Neural crest cell (in vitro differentiated cells): ENCODE data around the gene MYO16. TPM values are rescaled to one million over a fixed set of nuclear protein-coding genes. Genes with fewer than 3 reads are reported as not detected.

Source experiments
- DNase-seq: peaks from one replicate; pipeline ENCODE4 v3.0.0; 2021; ENCODE audit warnings: low read depth, mixed read lengths, low spot score
- H3K27ac Mint-ChIP-seq: one replicate; pipeline ENCODE4 v1.8.0; 2021; ENCODE audit warnings: mild to moderate bottlenecking, mixed read lengths; ENCODE audit not compliant: unreplicated experiment
- H3K27me3 Mint-ChIP-seq: 2 replicates; pipeline ENCODE4 v1.8.0; 2021; ENCODE audit warnings: low read depth, mild to moderate bottlenecking, mixed read lengths
- H3K36me3 Mint-ChIP-seq: 2 replicates; pipeline ENCODE4 v1.8.0; 2021; ENCODE audit warnings: low read depth, mild to moderate bottlenecking, mixed read lengths
- H3K4me1 Mint-ChIP-seq: 2 replicates; pipeline ENCODE4 v1.8.0; 2021; ENCODE audit warnings: mixed read lengths
- H3K4me3 Mint-ChIP-seq: one replicate; pipeline ENCODE4 v1.8.0; 2021; ENCODE audit warnings: mild to moderate bottlenecking, mixed read lengths
- H3K9me3 Mint-ChIP-seq: 2 replicates; pipeline ENCODE4 v1.8.0; 2021; ENCODE audit warnings: mixed read lengths
- CTCF ChIP-seq: fragments of 200-600 bp; sonication (generic); conservative IDR thresholded peaks from 2 replicates; pipeline ENCODE4 v1.5.0; 2021; ENCODE audit warnings: antibody characterized with exemption, mild to moderate bottlenecking
- total RNA-seq: library from RNA; stranded (reverse); gene quantifications from 2 replicates; pipeline ENCODE4 v1.2.1, GENCODE V29; 2021

Gene MYO16
- total RNA-seq, 1 donor from 2014 or later: 3.3 TPM

- no peak for DNase-seq
Observed at GRCh38 chr13:108643646-108644353, 14.4 kb downstream of the MYO16 start.

GRCh38 chr13:108645376-108645775, 16.0 kb downstream of the MYO16 start:
- no peak for DNase-seq
- no peak overlapping the region for H3K4me3 Mint-ChIP-seq
- H3K27ac Mint-ChIP-seq: no peak overlapping the region
- peaks cover 14% of the 10 kb centered on the region for H3K9me3 Mint-ChIP-seq
- peaks cover 5% of the 10 kb centered on the region for H3K36me3 Mint-ChIP-seq
- H3K27me3 Mint-ChIP-seq: no peaks in the 10 kb centered on the region
- TF ChIP-seq CTCF: no peak
- no peaks in the 10 kb centered on the region for H3K4me1 Mint-ChIP-seq

More at GRCh38 chr13:108643646-108644353, 14.4 kb downstream of the MYO16 start:
- Mint-ChIP-seq H3K27ac (no peak overlapping the region), H3K4me1 (no peaks in the 10 kb centered on the region), H3K4me3 (no peak overlapping the region), H3K27me3 (no peaks in the 10 kb centered on the region), H3K9me3 (peaks cover 14% of the 10 kb centered on the region), H3K36me3 (peaks cover 5% of the 10 kb centered on the region)
- TF ChIP-seq CTCF: no peak

GRCh38 chr13:108650271-108650670, 20.9 kb downstream of the MYO16 start:
- no peak overlapping the region for H3K4me3 Mint-ChIP-seq
- H3K9me3 Mint-ChIP-seq: peaks cover 11% of the 10 kb centered on the region
- no peak for TF ChIP-seq CTCF
- H3K27me3 Mint-ChIP-seq: no peaks in the 10 kb centered on the region
- H3K36me3 Mint-ChIP-seq: peaks cover 5% of the 10 kb centered on the region
- H3K27ac Mint-ChIP-seq: no peak overlapping the region
- H3K4me1 Mint-ChIP-seq: peaks cover 4% of the 10 kb centered on the region
- DNase-seq: no peak

GRCh38 chr13:108656742-108657141, 27.3 kb downstream of the MYO16 start:
- H3K4me3 Mint-ChIP-seq: no peak overlapping the region
- TF ChIP-seq CTCF: no peak

GRCh38 chr13:108657519-108657918, 28.1 kb downstream of the MYO16 start:
- no peak overlapping the region for H3K27ac Mint-ChIP-seq
- no peak overlapping the region for H3K4me3 Mint-ChIP-seq
- TF ChIP-seq CTCF: no peak
- peaks cover 5% of the 10 kb centered on the region for H3K9me3 Mint-ChIP-seq
- H3K4me1 Mint-ChIP-seq: no peaks in the 10 kb centered on the region
- DNase-seq: no peak
- no peaks in the 10 kb centered on the region for H3K36me3 Mint-ChIP-seq
- H3K27me3 Mint-ChIP-seq: no peaks in the 10 kb centered on the region

More at GRCh38 chr13:108656742-108657141, 27.3 kb downstream of the MYO16 start:
- Mint-ChIP-seq H3K4me1 (peaks cover 3% of the 10 kb centered on the region), H3K36me3 (no peaks in the 10 kb centered on the region), H3K27me3 (no peaks in the 10 kb centered on the region), H3K9me3 (peaks cover 5% of the 10 kb centered on the region), H3K27ac (no peak overlapping the region)
- no peak for DNase-seq
